Neural cell (in vitro differentiated cells): ENCODE measurements around the gene CELF5.

Experiments
- CTCF ChIP-seq: fragments of 450-650 bp; IDR thresholded peaks from 2 replicates; pipeline ENCODE4 v1.5.1; 2014; ENCODE audit warnings: antibody characterized with exemption, mild to moderate bottlenecking, moderate library complexity; ENCODE audit not compliant: poor library complexity, severe bottlenecking
- EZH2 ChIP-seq: fragments of 200-600, 300-800 bp; shearing (Covaris generic), sonication (generic); IDR thresholded peaks from 2 replicates; pipeline ENCODE4 v1.6.1; 2014; ENCODE audit warnings: antibody characterized with exemption, low read length, borderline replicate concordance, mild to moderate bottlenecking; ENCODE audit not compliant: insufficient read depth, poor library complexity, severe bottlenecking
- TAF1 ChIP-seq: IDR thresholded peaks from 2 replicates; pipeline ENCODE4 v1.6.1; 2012; ENCODE audit warnings: low read depth

- TF ChIP-seq TAF1 = no peak
- no peak for TF ChIP-seq CTCF
- no peak for TF ChIP-seq EZH2
Measured at GRCh38 chr19:3239367-3239766, 14.9 kb downstream of the CELF5 start.
